ENCODE measurements around the gene DSTYK. TPM values are rescaled to one million over a fixed set of nuclear protein-coding genes. Genes with fewer than 3 reads are reported as not detected.

Gene DSTYK
- total RNA-seq, 1 donor from 2014 or later = 5.8 TPM

DNA sequence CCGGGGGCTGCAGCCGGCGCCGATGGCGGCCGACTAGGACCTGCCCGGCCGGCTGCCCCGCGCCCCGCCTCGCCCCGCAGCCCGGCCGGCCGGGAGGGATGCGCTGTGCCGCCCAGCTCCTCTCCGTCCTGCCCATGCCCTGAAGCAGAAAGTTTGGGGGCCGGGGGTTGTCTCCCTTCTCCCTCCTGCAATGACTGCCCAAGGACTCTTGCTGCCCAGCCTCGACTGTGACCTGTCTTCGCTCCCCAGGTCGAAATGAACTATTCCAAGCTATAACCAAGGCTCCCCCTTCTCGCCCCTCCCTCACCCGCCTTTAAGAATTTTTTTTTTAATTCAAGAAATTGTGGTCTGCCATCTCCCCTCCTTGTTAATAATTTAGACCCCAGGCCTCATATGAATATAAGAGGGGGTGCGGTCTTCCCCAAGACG lies 16.6 kb upstream of the DSTYK start:
- H3K4me3 ChIP-seq (ENCODE audit: low read depth, low read length) = peak overlapping the region; percentile 68
- no peak for DNase-seq (ENCODE audit: low read depth)
- TF ChIP-seq, protein P1, sequence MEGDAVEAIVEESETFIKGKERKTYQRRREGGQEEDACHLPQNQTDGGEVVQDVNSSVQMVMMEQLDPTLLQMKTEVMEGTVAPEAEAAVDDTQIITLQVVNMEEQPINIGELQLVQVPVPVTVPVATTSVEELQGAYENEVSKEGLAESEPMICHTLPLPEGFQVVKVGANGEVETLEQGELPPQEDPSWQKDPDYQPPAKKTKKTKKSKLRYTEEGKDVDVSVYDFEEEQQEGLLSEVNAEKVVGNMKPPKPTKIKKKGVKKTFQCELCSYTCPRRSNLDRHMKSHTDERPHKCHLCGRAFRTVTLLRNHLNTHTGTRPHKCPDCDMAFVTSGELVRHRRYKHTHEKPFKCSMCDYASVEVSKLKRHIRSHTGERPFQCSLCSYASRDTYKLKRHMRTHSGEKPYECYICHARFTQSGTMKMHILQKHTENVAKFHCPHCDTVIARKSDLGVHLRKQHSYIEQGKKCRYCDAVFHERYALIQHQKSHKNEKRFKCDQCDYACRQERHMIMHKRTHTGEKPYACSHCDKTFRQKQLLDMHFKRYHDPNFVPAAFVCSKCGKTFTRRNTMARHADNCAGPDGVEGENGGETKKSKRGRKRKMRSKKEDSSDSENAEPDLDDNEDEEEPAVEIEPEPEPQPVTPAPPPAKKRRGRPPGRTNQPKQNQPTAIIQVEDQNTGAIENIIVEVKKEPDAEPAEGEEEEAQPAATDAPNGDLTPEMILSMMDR (conservative IDR thresholded peaks at IDR 0.05; ENCODE audit: low read depth, low read length) = no peak

DNA sequence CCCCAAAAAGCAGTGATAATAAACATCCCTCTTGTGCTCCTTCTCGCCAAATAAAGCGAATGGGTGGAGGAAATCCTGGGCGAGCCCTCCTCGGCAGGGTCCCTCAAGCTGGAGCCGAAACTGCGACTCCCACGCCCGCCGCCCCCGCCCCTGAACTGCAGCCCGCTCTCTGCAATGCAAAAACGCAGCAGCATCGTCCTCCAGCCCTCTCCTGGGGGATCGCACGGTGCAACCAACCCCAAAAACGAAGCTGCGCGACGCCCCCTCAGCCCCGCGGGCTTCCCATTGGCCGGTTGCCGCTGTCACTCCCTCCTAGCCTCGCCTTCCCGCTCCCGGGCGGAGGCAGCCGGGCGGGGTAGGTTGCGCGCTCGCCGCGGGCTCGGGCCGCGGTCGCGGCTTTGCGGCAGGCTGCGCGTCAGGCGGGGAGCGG lies 16.1 kb upstream of the DSTYK start, which contains the start of gene TMCC2:
TMCC2 (plus strand) TSS at position 363 of the 430 bp plus-strand sequence. CDS start 619 bp downstream, outside the sequence.
- TF ChIP-seq, protein P1 (conservative IDR thresholded peaks at IDR 0.05; ENCODE audit: low read depth, low read length) = no peak
- no peak for DNase-seq (ENCODE audit: low read depth)
- peak within 1 kb of the TSS; percentile 68 for H3K4me3 ChIP-seq (ENCODE audit: low read depth, low read length)

DNA sequence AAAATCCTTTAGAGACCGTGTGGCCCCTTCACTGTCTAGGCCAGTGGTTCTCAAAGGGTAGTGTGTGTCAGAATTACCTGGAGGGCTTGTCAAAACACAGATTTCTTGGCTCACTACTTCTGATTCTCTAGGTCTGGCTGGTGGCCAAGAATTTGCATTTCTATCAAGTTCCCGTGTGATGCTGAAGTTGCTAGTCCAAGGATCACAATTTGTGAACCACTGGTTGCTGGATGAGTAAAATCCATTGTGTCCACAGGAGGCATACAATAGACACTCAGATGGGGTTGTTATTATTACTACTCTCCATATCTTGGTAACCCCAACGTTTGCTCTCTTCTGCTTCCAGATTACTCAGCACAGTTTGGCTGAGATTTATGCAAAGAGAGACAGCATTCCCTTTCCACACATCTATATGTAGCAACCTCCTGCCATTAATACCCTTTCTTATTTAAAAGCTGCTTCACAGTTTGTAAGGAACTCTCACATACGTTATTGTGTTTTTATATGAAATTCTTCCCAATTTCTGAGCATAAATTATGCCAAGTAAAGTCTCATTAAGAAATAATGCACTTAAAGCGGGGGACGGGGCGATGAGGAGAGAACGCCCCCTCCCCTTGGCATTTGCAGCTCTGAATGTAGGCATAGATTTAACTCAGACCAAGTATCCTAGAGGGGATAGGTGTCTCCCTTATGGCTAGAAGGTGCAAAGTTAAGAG lies 15.5 kb upstream of the DSTYK start:
- TF ChIP-seq, protein P1 (conservative IDR thresholded peaks at IDR 0.05; ENCODE audit: low read depth, low read length) = no peak
- H3K4me3 ChIP-seq (ENCODE audit: low read depth, low read length) = peak overlapping the region; percentile 68
- no peak for DNase-seq (ENCODE audit: low read depth)

DNA sequence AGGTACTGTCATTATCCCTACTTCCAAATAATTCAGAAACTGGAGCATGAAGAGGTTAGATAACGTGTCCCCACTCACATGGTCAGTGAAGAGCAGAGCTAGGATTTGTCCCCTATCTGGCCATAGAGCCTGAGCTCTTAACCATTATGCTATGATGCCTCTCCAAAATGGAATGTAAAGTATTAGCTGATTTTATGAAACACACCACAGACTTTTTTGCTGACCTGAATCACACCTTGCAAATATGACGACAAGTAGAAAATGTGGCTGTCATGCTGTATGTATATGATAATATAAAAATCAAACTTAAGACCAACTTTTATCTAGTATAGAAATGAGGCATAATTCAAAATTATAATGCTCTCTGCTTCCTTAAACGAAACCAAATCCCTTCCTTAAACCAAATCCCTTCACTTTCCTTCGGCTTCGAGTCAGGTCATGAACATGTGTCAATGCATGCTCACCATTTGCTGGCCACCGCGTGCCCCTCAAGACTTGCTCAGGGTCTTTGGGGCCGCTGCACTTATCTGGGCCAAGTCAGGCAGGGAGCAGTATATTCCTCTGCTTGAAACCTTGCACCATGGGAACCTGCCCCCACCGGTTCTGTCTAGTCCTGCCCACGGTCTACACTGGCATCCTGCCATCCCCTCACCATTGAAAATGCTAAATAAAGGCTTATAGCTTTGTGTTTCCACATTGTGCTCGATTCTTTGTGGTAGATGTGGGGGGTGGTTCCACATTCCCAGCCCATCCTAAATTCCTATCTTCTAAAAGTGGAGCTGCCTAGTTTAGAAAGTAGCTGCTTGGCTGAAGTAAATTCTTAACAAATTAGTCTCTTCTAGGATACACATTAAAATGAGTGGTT lies 14.6 kb upstream of the DSTYK start:
- DNase-seq (ENCODE audit: low read depth) = no peak
- no peak overlapping the region for H3K4me3 ChIP-seq (ENCODE audit: low read depth, low read length)
- TF ChIP-seq, protein P1 (conservative IDR thresholded peaks at IDR 0.05; ENCODE audit: low read depth, low read length) = no peak

DNA sequence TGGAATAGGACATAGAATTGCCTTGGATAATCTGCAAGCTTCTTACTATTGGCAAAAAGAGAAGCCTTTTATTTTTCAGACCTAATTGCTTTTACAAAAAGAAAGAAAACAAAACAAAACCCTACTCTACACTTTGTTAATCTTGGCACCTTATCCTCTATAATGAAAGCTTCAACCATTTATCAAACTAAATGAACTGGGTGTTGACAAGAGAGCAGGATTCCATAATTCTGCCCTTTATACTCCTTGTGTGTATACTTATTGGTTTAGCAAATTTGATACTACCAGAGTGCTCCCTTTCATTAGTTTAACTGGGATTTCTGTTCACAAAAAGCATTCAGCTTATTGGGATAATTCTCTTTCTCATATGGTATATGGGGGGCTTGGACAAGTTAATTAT lies 13.2 kb upstream of the DSTYK start:
- no peak overlapping the region for H3K4me3 ChIP-seq (ENCODE audit: low read depth, low read length)
- DNase-seq (ENCODE audit: low read depth) = no peak
- TF ChIP-seq, protein P1 (conservative IDR thresholded peaks at IDR 0.05; ENCODE audit: low read depth, low read length) = no peak

DNA sequence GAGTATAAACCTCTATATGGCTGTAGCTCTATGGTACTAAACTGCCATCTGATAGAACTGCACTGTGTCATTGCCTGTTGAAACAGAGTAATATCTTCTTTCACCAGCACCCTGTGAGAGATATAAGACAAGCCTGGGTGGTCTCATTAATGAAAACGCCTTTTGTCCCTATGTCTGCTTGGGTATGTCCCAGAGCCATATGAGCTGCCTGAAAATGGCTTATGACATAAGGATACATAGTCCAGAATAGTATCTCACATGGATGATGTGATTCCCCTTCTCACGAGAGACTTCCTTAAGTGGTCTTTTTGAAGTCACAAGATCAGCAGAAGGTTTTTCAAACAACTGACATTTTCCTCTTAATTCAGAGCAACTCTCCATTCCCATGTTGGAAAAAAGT lies 8.9 kb upstream of the DSTYK start:
- DNase-seq (ENCODE audit: low read depth) = no peak
- no peak overlapping the region for H3K4me3 ChIP-seq (ENCODE audit: low read depth, low read length)
- TF ChIP-seq, protein P1 (conservative IDR thresholded peaks at IDR 0.05; ENCODE audit: low read depth, low read length) = no peak
